ENCODE measurements around the gene CIPC.

Gene CIPC

DNA sequence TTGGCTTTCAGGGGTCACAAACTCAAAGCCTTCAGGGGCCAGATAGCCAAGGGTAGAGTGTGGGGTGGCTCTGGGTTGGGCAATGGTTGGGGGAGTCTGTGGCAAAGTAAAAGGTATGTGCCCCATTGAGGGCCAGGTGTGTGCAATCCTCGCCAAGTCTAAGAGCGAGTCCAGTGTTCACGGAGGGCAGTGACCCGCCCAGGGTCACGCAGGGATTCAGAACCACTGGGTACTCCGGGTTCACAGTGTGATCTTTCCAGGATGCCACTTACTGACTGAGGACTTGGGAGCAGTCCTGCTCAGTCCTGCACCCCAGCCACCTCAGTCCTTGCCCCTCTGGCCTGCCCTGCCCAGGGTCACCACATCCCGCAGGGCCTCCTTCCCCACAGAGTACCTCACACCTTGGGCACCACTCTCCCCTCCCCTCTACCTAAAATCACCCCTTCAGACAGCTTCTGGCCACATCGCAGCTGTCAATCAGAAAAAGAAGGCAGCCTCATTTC, 27.8 kb downstream of the CIPC start:
- Histone ChIP-seq H3K27ac (replicated peaks) (no peak overlapping the region), H3K4me3 (replicated peaks; ENCODE audit: insufficient read depth, low read length) (no peak overlapping the region), H3K27me3 (ENCODE audit: insufficient read depth, poor library complexity, severe bottlenecking) (no peaks in the 10 kb centered on the region)
- no peak for DNase-seq (ENCODE audit: low read depth in 1 of 2, low spot score in 1 of 2)
- no peak for TF ChIP-seq SPI1 (IDR thresholded peaks at IDR 0.05; ENCODE audit: borderline replicate concordance, low read depth)

DNA sequence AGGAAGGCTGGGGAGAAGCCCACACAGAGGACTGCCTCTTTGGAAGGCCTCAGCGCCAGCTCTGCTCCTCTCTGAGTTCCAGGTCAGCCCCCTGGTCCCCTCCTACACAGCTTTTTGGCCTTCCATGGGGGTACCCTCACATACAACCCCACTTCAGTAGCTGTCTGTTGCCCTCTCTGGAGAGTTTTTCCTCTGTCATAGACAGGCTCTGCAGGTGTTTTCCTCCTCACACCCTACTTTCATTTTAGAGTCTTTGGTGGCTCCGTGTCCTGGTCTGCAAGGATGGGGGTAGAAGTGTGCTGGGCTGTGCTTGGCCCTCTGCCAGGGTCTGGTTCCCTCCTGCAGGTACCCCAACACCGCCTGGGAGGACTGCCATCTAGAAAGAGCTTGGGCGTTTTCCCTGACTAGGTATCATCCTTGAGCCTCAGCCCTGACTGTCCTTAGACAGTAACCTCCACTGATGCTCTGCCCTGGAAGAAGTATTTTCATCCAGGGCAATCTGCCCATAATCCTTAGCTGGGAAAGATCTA, 28.5 kb downstream of the CIPC start:
- H3K27ac ChIP-seq (replicated peaks): no peak overlapping the region
- H3K4me3 ChIP-seq (replicated peaks; ENCODE audit: insufficient read depth, low read length): no peak overlapping the region
- H3K27me3 ChIP-seq (ENCODE audit: insufficient read depth, poor library complexity, severe bottlenecking): no peaks in the 10 kb centered on the region
- DNase-seq (ENCODE audit: low read depth in 1 of 2, low spot score in 1 of 2): no peak
- TF ChIP-seq SPI1 (IDR thresholded peaks at IDR 0.05; ENCODE audit: borderline replicate concordance, low read depth) (no peak), POLR2AphosphoS5 (IDR thresholded peaks at IDR 0.05; ENCODE audit: low read depth) (no peak), GABPA (IDR thresholded peaks at IDR 0.05; ENCODE audit: low read depth) (no peak)
- TF ChIP-seq, protein P1, sequence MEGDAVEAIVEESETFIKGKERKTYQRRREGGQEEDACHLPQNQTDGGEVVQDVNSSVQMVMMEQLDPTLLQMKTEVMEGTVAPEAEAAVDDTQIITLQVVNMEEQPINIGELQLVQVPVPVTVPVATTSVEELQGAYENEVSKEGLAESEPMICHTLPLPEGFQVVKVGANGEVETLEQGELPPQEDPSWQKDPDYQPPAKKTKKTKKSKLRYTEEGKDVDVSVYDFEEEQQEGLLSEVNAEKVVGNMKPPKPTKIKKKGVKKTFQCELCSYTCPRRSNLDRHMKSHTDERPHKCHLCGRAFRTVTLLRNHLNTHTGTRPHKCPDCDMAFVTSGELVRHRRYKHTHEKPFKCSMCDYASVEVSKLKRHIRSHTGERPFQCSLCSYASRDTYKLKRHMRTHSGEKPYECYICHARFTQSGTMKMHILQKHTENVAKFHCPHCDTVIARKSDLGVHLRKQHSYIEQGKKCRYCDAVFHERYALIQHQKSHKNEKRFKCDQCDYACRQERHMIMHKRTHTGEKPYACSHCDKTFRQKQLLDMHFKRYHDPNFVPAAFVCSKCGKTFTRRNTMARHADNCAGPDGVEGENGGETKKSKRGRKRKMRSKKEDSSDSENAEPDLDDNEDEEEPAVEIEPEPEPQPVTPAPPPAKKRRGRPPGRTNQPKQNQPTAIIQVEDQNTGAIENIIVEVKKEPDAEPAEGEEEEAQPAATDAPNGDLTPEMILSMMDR (IDR thresholded peaks at IDR 0.05; ENCODE audit: insufficient read depth, low read length): no peak
- TF ChIP-seq, protein P2, sequence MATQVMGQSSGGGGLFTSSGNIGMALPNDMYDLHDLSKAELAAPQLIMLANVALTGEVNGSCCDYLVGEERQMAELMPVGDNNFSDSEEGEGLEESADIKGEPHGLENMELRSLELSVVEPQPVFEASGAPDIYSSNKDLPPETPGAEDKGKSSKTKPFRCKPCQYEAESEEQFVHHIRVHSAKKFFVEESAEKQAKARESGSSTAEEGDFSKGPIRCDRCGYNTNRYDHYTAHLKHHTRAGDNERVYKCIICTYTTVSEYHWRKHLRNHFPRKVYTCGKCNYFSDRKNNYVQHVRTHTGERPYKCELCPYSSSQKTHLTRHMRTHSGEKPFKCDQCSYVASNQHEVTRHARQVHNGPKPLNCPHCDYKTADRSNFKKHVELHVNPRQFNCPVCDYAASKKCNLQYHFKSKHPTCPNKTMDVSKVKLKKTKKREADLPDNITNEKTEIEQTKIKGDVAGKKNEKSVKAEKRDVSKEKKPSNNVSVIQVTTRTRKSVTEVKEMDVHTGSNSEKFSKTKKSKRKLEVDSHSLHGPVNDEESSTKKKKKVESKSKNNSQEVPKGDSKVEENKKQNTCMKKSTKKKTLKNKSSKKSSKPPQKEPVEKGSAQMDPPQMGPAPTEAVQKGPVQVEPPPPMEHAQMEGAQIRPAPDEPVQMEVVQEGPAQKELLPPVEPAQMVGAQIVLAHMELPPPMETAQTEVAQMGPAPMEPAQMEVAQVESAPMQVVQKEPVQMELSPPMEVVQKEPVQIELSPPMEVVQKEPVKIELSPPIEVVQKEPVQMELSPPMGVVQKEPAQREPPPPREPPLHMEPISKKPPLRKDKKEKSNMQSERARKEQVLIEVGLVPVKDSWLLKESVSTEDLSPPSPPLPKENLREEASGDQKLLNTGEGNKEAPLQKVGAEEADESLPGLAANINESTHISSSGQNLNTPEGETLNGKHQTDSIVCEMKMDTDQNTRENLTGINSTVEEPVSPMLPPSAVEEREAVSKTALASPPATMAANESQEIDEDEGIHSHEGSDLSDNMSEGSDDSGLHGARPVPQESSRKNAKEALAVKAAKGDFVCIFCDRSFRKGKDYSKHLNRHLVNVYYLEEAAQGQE (IDR thresholded peaks at IDR 0.05; ENCODE audit: insufficient replicate concordance, low read depth): no peak

DNA sequence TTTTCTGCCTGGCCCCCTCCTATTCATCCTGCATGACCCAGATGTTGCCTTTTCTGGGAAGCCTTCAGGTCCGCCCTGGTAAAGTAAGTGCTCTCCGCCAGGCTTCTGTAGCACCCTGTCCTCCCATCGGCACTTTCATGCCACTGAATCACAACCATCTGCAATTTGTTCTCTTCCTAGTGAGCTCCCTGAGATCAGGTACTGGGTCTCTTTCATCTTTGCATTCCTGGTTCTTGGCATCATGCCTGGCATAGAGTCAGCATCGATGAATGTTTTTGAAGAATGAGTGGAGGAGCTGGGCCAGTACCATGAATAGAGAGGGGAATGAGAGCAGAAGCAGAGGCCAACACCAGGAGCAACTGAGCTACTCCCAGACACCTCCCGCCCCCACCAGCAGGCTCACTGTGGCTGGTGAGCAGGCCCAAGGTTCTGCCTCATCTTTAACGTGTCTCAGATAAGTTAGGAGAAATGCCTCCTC, 30.4 kb downstream of the CIPC start:
- Histone ChIP-seq H3K27me3 (ENCODE audit: insufficient read depth, poor library complexity, severe bottlenecking) (no peaks in the 10 kb centered on the region), H3K27ac (replicated peaks) (no peak overlapping the region), H3K4me3 (replicated peaks; ENCODE audit: insufficient read depth, low read length) (no peak overlapping the region)
- no peak for DNase-seq (ENCODE audit: low read depth in 1 of 2, low spot score in 1 of 2)
- TF ChIP-seq SPI1 (IDR thresholded peaks at IDR 0.05; ENCODE audit: borderline replicate concordance, low read depth) (no peak), GABPA (IDR thresholded peaks at IDR 0.05; ENCODE audit: low read depth) (no peak), POLR2AphosphoS5 (IDR thresholded peaks at IDR 0.05; ENCODE audit: low read depth) (no peak)
- TF ChIP-seq, protein P2 (IDR thresholded peaks at IDR 0.05; ENCODE audit: insufficient replicate concordance, low read depth): no peak
- TF ChIP-seq, protein P1 (IDR thresholded peaks at IDR 0.05; ENCODE audit: insufficient read depth, low read length): no peak

DNA sequence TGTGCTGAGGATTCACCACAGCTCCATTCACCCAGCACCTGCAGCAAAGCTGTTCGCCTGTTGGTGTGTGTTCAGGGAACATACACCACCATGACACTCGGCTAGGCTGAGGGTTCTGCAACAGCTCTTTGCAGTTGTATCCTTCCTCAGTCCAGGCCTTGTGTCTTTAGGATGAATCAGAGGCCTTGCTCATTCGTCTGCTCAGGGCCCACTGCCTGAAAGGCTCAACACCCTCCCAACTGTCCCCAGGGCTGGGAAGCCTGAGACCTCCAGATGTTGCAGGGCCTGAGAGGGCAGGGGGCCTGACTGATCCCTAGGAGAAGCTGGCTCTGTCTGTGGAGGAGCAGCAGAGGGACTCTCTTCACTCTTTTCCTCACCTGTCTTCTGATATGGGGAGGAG, 32.3 kb downstream of the CIPC start:
- no peak for DNase-seq (ENCODE audit: low read depth in 1 of 2, low spot score in 1 of 2)
- no peaks in the 10 kb centered on the region for H3K27me3 ChIP-seq (ENCODE audit: insufficient read depth, poor library complexity, severe bottlenecking)
- H3K27ac ChIP-seq (replicated peaks): no peak overlapping the region
- TF ChIP-seq SPI1 (IDR thresholded peaks at IDR 0.05; ENCODE audit: borderline replicate concordance, low read depth) (no peak), GABPA (IDR thresholded peaks at IDR 0.05; ENCODE audit: low read depth) (no peak)
- TF ChIP-seq, protein P1 (IDR thresholded peaks at IDR 0.05; ENCODE audit: insufficient read depth, low read length): no peak
- no peak overlapping the region for H3K4me3 ChIP-seq (replicated peaks; ENCODE audit: insufficient read depth, low read length)

All from HL-60 (cell line).